GM18499 (cell line): ENCODE results near the gene RBM42.
A peak's percentile ranks its signal among the peaks of the same experiment; 100 is the strongest.

Experiments used
- ATAC-seq: cut with Tn5 transposase; IDR thresholded peaks from one replicate; pipeline ENCODE4 v1.9.1; 2021; ENCODE audit warnings: moderate number of reproducible peaks; ENCODE audit not compliant: insufficient read depth, unreplicated experiment

The RBM42 gene

GRCh38 chr19:35619290-35619923, 9.4 kb upstream of the RBM42 start:
- ATAC-seq = no peak

DNA sequence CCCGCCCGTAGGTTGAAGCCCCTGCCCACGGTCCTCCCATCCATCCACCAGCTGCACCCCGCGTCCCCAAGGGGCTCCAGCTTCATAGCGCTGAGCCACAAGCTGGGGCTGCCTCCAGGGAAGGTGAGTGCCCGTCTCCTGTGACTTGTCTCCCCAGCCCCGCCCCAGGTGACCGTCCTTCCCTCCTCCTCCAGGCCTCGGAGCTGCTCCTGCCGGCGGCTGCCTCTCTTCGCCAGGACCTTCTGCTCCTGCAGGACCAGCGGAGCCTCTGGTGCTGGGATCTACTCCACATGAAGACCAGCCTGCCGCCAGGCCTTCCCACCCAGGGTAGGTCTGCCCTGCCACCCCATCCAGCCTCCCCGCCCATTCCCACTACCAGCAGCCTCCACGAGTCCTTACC, 8.8 kb upstream of the RBM42 start:
- ATAC-seq = no peak

GRCh38 chr19:35621708-35622107, 7.1 kb upstream of the RBM42 start:
- no peak for ATAC-seq

- no peak for ATAC-seq
Observed at GRCh38 chr19:35622750-35623149, 6.1 kb upstream of the RBM42 start.

GRCh38 chr19:35623327-35624010, 5.4 kb upstream of the RBM42 start:
- ATAC-seq = no peak

- ATAC-seq = peak; percentile 7
Observed at GRCh38 chr19:35628264-35628564, 622 bp upstream of the RBM42 start.

DNA sequence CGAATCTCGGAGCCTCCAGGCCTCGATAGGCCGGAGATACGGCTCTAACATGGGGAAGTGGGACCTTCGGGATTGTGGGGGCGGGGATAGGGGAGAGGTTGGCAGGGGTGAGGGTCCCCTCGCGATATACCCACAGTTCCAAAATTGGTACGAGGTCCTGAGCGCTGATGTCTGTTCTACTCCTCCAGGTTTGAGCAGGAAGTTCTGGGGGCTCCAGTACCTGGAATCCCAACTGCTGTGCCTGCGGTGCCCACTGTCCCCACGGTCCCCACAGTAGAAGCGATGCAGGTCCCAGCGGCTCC, 447 bp downstream of the RBM42 start:
- no peak for ATAC-seq

DNA sequence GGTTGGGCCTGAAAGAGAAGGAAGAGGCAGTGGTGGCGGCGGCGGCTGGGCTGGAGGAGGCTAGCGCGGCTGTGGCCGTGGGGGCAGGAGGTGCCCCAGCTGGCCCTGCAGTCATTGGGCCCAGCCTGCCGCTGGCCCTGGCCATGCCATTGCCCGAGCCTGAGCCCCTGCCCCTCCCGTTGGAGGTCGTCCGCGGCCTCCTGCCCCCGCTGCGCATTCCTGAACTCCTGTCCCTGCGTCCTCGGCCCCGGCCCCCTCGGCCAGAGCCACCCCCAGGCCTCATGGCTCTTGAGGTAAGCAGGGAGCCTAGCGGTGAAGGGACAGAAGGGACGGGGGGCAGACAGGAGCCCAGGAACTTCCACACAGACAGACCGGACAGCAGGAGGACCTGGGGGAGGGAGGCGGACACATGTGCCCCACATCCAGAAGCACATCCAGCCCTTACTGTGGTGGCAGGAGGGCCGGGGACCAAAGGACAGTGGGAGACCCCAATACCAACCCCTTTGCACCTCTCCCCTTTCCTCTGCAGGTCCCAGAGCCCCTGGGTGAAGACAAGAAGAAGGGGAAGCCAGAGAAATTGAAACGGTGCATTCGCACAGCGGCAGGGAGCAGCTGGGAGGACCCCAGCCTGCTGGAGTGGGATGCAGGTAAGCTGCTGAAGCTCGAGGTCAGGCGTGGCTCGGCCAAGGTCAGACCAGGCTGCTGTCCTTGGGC, 5.0 kb downstream of the RBM42 start:
- no peak for ATAC-seq

DNA sequence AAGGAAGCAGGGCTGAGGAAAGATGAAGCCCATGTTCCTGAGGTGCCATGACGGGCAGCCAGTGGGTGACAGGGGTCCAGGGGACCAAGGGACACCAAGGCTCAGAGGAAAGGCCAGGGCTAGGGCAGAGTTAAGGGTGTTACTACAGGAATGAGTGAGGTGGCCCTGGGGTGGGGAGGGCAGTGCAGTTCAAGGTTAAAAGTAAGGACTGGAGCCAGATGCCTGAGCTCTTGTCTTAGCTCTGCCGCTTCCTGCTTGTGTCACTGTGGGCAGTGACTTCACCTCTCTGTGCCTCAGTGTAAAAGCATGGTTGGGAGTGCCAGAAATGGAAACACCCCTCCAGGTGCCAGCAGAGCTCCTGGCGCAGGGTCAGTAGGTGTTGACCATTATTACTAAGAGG, 7.8 kb downstream of the RBM42 start:
- ATAC-seq = no peak

DNA sequence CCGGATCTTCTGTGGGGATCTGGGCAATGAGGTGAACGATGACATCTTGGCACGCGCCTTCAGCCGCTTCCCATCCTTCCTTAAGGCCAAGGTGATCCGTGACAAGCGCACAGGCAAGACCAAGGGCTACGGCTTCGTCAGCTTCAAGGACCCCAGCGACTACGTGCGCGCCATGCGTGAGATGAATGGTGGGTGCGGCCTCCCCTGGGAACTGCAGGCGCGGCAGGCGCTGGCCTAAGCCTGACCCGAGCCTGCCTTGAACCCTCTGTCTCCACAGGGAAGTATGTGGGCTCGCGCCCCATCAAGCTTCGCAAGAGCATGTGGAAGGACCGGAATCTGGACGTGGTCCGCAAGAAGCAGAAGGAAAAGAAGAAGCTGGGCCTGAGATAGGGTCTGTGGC, 8.3 kb downstream of the RBM42 start:
- no peak for ATAC-seq

DNA sequence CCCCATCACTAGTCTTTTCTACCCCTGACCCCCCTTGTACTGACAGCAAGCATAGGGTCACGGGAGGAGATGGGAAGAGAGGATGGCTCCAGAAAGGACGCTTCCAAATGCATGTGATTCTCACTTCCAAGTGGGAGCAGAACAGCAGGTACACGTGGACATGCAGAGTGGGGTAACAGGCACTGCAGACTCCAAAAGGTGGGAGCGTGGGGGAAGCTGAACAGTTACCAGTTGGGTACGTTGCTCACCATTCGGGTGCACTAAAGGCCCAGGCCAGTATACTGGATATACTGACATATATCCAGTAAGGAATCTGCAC, 10.4 kb downstream of the RBM42 start:
- no peak for ATAC-seq

DNA sequence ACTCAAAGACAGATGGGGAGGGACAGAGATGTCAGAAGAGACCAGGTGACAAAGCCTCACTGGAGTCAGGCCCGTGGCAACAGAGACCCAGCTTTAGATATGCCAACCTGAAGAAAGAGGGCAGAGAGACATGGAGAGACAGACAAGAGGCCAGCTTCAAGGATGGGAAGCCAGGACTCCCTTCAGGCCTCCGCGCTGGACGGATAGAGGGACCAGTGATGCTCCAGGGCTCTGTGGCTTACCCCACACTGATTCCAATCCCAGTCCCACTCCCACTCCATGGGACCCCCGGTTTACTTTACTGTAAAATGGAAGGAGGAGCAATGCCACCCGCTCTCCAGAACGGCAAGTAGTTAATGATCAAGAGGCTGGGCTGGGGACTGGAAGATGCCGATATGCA, 11.0 kb downstream of the RBM42 start:
- no peak for ATAC-seq

GRCh38 chr19:35641515-35642151, 12.8 kb downstream of the RBM42 start, which contains the start of gene ETV2:
Gene ETV2 (plus strand): TSS chr19:35641745. CDS start chr19:35642461, 716 bp downstream.
- no peak for ATAC-seq

- ATAC-seq = no peak
Observed at GRCh38 chr19:35642312-35642711, 13.5 kb downstream of the RBM42 start.

GRCh38 chr19:35642798-35643254, 14.0 kb downstream of the RBM42 start:
- no peak for ATAC-seq

DNA sequence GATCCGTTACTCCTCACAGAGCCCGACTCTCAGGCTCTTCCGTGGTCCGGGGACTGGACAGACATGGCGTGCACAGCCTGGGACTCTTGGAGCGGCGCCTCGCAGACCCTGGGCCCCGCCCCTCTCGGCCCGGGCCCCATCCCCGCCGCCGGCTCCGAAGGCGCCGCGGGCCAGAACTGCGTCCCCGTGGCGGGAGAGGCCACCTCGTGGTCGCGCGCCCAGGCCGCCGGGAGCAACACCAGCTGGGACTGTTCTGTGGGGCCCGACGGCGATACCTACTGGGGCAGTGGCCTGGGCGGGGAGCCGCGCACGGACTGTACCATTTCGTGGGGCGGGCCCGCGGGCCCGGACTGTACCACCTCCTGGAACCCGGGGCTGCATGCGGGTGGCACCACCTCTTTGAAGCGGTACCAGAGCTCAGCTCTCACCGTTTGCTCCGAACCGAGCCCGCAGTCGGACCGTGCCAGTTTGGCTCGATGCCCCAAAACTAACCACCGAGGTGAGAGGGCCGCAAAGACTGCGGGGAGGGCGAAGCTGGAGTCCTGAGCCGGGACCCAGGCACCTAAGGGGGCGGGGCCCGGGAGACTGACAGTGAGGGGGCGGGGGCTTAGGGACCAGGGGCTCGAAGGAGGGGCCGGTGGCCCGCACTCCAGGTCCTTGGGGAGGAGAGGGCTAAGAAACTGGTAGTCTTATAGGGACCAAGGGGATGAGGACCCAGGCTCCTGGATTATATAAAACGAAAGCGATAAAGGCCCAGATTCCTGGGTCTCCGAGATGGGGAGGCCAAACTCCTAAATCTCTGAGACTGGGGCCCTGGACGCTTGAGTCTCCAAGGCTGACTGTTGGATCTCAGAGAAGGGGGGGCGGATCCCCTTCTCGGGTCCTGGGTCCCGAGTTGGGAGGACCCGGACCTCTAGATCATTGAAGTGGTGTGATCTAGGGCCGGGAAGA, 14.7 kb downstream of the RBM42 start:
- no peak for ATAC-seq

- peak; percentile 35 for ATAC-seq
Observed at GRCh38 chr19:35644206-35644986, 15.6 kb downstream of the RBM42 start.

- ATAC-seq = no peak
Observed at GRCh38 chr19:35644987-35645679, 16.3 kb downstream of the RBM42 start.
